ENCODE results near the gene ZBED1. TPM values are rescaled to one million over a fixed set of nuclear protein-coding genes. Genes with fewer than 3 reads are reported as not detected.
"Not testable (repeated sequence)": the region's sequence is repeated elsewhere in the genome, so short reads cannot be mapped to it uniquely, and the experiment has no call there.

ZBED1 gene
- total and polyA plus RNA-seq, 4 donors = 15.9 to 49.0 (median 26.9) TPM

- TF ChIP-seq REST (IDR thresholded peaks at IDR 0.05) = peak; percentile 41
- TF ChIP-seq YY1 (IDR thresholded peaks at IDR 0.05) = peak; percentile 20
- TF ChIP-seq HNF4A (conservative IDR thresholded peaks at IDR 0.05) = peak in 1 of 2 donors; percentile 94
- peak in 1 of 2 donors; percentile 98 for TF ChIP-seq JUND (IDR thresholded peaks at IDR 0.05)
- TF ChIP-seq FOXA2 (IDR thresholded peaks at IDR 0.05) = peak; percentile 28
- TF ChIP-seq RXRA (IDR thresholded peaks at IDR 0.05) = peak in 1 of 2 donors; percentile 74
- not testable (repeated sequence) for H3K9me3 ChIP-seq (ENCODE audit: control insufficient read depth in 4 of 4, low read length in 3 of 4); H3K36me3 ChIP-seq (ENCODE audit: control insufficient read depth in 4 of 4, insufficient read depth in 3 of 4, low read depth in 1 of 4, low read length in 3 of 4); H3K9ac ChIP-seq (ENCODE audit: low read depth in 1 of 2, low read length in 2 of 2); H3K27me3 ChIP-seq (ENCODE audit: control insufficient read depth in 4 of 4, insufficient read depth in 4 of 4, low read length in 3 of 4); H3K4me3 ChIP-seq (ENCODE audit: low read depth in 1 of 3, low read length in 3 of 3); DNase-seq (ENCODE audit: low spot score); H3K4me1 ChIP-seq (ENCODE audit: control insufficient read depth in 4 of 4, insufficient read depth in 4 of 4, low read length in 3 of 4)
- WGBS = 81% methylated on average over 11 of the region's 11 CpGs
- H3K27ac ChIP-seq (ENCODE audit: low read depth in 1 of 2, low read length in 2 of 2) = peak overlapping the region; percentile 8 to 69
Measured at GRCh38 chrX:2477313-2477712, 23.5 kb downstream of the ZBED1 start.

GRCh38 chrX:2474963-2475726 lies 25.6 kb downstream of the ZBED1 start:
- Histone ChIP-seq H3K36me3 (ENCODE audit: control insufficient read depth in 4 of 4, insufficient read depth in 3 of 4, low read depth in 1 of 4, low read length in 3 of 4) (no peaks in the 10 kb centered on the region), H3K4me1 (ENCODE audit: control insufficient read depth in 4 of 4, insufficient read depth in 4 of 4, low read length in 3 of 4) (peaks cover 0 to 5% (median 1%) of the 10 kb centered on the region in 4 donors), H3K9ac (ENCODE audit: low read depth in 1 of 2, low read length in 2 of 2) (no peak overlapping the region), H3K9me3 (ENCODE audit: control insufficient read depth in 4 of 4, low read length in 3 of 4) (peaks cover 0 to 1% (median 0%) of the 10 kb centered on the region in 4 donors), H3K4me3 (ENCODE audit: low read depth in 1 of 3, low read length in 3 of 3) (no peak overlapping the region), H3K27me3 (ENCODE audit: control insufficient read depth in 4 of 4, insufficient read depth in 4 of 4, low read length in 3 of 4) (no peaks in the 10 kb centered on the region), H3K27ac (ENCODE audit: low read depth in 1 of 2, low read length in 2 of 2) (no peak overlapping the region)
- TF ChIP-seq EGR1 (IDR thresholded peaks at IDR 0.05; ENCODE audit: low read depth in 2 of 2) (no peak), CTCF (IDR thresholded peaks at IDR 0.05; ENCODE audit: low read depth, low read length, missing input control) (no peak), HNF4G (IDR thresholded peaks at IDR 0.05) (no peak), ZBTB33 (IDR thresholded peaks at IDR 0.05) (no peak), FOXA2 (IDR thresholded peaks at IDR 0.05) (no peak), TAF1 (conservative IDR thresholded peaks at IDR 0.05) (no peak), RXRA (IDR thresholded peaks at IDR 0.05) (no peak), NR2F2 (IDR thresholded peaks at IDR 0.05) (no peak), REST (IDR thresholded peaks at IDR 0.05) (no peak), HNF4A (conservative IDR thresholded peaks at IDR 0.05) (no peak), ATF3 (IDR thresholded peaks at IDR 0.05) (no peak), JUND (IDR thresholded peaks at IDR 0.05) (no peak), RAD21 (IDR thresholded peaks at IDR 0.05) (no peak), MAX (IDR thresholded peaks at IDR 0.05) (no peak), FOXA1 (IDR thresholded peaks at IDR 0.05) (no peak), GABPA (IDR thresholded peaks at IDR 0.05 in 1 of 2, conservative IDR thresholded peaks at IDR 0.05 in 1 of 2) (no peak), SP1 (IDR thresholded peaks at IDR 0.05) (no peak)
- DNase-seq (ENCODE audit: low spot score) = no peak
- 94% methylated on average over 18 of the region's 18 CpGs for WGBS
